Common myeloid progenitor, CD34-positive (primary cell): ENCODE data around the gene CPEB4.

Source experiments
- CTCF ChIA-PET: fragments of 350-600 bp; sonication (Branson Sonifier 250); formaldehyde crosslinking; loops from one replicate; lab custom pipeline; 2021; ENCODE audit warnings: antibody characterized with exemption; lab: Charles Lee
- POLR2A ChIA-PET: fragments of 350-600 bp; sonication (Branson Sonifier 250); formaldehyde crosslinking; loops from one replicate; lab custom pipeline; 2021; ENCODE audit warnings: antibody characterized with exemption; lab: Charles Lee
- DNase-seq, 3 donors: peaks; one replicate each; pipeline versions ENCODE4 v3.0.0 to v3.0.0-alpha.2; 2013
- H3K27ac ChIP-seq, 2 experiments: 1 replicate in 1 of 2; 2 replicates in 1 of 2; pipeline ENCODE4 v1.7.0; 2013; ENCODE audit warnings: inconsistent platforms in 2 of 2, low read length in 2 of 2, mild to moderate bottlenecking in 2 of 2, low read depth in 1 of 2, moderate library complexity in 1 of 2; ENCODE audit not compliant: severe bottlenecking in 2 of 2, insufficient read depth in 1 of 2, poor library complexity in 1 of 2
- H3K27me3 ChIP-seq, 5 experiments: replicated peaks in 2 of 5; 1 replicate in 3 of 5; 2 replicates in 2 of 5; pipeline versions ENCODE4 v1.6.1 to v1.7.0; 2013; ENCODE audit warnings: low read length in 4 of 5, mild to moderate bottlenecking in 2 of 5, moderate library complexity in 2 of 5, inconsistent platforms in 1 of 5; ENCODE audit not compliant: insufficient read depth in 5 of 5, control insufficient read depth in 4 of 5
- H3K36me3 ChIP-seq, 4 experiments: 1 replicate in 2 of 4; 2 replicates in 2 of 4; pipeline versions ENCODE4 v1.6.1 to v1.7.0; 2013; ENCODE audit warnings: low read length in 3 of 4, control low read depth in 1 of 4, mild to moderate bottlenecking in 1 of 4; ENCODE audit not compliant: control insufficient read depth in 4 of 4, insufficient read depth in 4 of 4
- H3K4me1 ChIP-seq, 4 experiments: 1 replicate in 3 of 4; 2 replicates in 1 of 4; pipeline versions ENCODE4 v1.6.1 to v1.7.1; 2013; ENCODE audit warnings: low read length in 3 of 4, mild to moderate bottlenecking in 3 of 4, control low read depth in 1 of 4, inconsistent platforms in 1 of 4, moderate library complexity in 1 of 4; ENCODE audit not compliant: control insufficient read depth in 4 of 4, insufficient read depth in 4 of 4; ENCODE audit errors: control extremely low read depth in 1 of 4
- H3K4me3 ChIP-seq, 7 experiments: 1 replicate in 4 of 7; 2 replicates in 3 of 7; pipeline versions ENCODE4 v1.5.1 to v1.7.0; 2013; ENCODE audit warnings: mild to moderate bottlenecking in 7 of 7, low read length in 6 of 7, moderate library complexity in 6 of 7, inconsistent platforms in 2 of 7, low read depth in 2 of 7, control low read depth in 1 of 7; ENCODE audit not compliant: insufficient read depth in 4 of 7, control insufficient read depth in 1 of 7; ENCODE audit errors: extremely low read depth in 1 of 7
- H3K9me3 ChIP-seq, 5 experiments: 1 replicate in 4 of 5; 2 replicates in 1 of 5; pipeline versions ENCODE4 v1.6.1 to v1.7.1; 2013; ENCODE audit warnings: low read length in 4 of 5, mild to moderate bottlenecking in 2 of 5, inconsistent platforms in 1 of 5, low read depth in 1 of 5, moderate library complexity in 1 of 5; ENCODE audit not compliant: control insufficient read depth in 4 of 5, insufficient read depth in 2 of 5; ENCODE audit errors: control extremely low read depth in 1 of 5
- WGBS: methylation state at CpG from one replicate; pipeline ENCODE4 v1.1.5; 2013; ENCODE audit not compliant: insufficient coverage; 5-methylcytosine and 5-hydroxymethylcytosine counted together

Gene CPEB4

GRCh38 chr5:173880306-173880985 lies 7.7 kb upstream of the CPEB4 start:
- peaks cover 5 to 18% (median 8%) of the 10 kb centered on the region in 4 experiments for H3K4me1 ChIP-seq
- ChIA-PET POLR2A (no interaction called here), CTCF (no interaction called here)
- no peaks in the 10 kb centered on the region for H3K27me3 ChIP-seq
- no peak for DNase-seq
- H3K36me3 ChIP-seq: no peaks in the 10 kb centered on the region
- WGBS: 89% methylated on average over 4 of the region's 5 CpGs
- H3K4me3 ChIP-seq: no peak overlapping the region
- peaks cover 0 to 4% (median 0%) of the 10 kb centered on the region in 5 experiments for H3K9me3 ChIP-seq
- no peak overlapping the region for H3K27ac ChIP-seq

GRCh38 chr5:173881811-173882575 lies 6.2 kb upstream of the CPEB4 start:
- no peak for DNase-seq
- ChIA-PET CTCF (interaction anchor here (1.5 to 1.6 kb wide), 2 partner anchors 11 to 26 kb away, joined by 4 read pairs; no protein-coding TSS in a partner anchor), POLR2A (no interaction called here)
- Histone ChIP-seq H3K36me3 (no peaks in the 10 kb centered on the region), H3K4me3 (no peak overlapping the region), H3K9me3 (peaks cover 0 to 4% (median 0%) of the 10 kb centered on the region in 5 experiments), H3K27ac (no peak overlapping the region), H3K4me1 (peaks cover 7 to 25% (median 12%) of the 10 kb centered on the region in 4 experiments), H3K27me3 (no peaks in the 10 kb centered on the region)
- 100% methylated on average over 6 of the region's 6 CpGs for WGBS

DNA sequence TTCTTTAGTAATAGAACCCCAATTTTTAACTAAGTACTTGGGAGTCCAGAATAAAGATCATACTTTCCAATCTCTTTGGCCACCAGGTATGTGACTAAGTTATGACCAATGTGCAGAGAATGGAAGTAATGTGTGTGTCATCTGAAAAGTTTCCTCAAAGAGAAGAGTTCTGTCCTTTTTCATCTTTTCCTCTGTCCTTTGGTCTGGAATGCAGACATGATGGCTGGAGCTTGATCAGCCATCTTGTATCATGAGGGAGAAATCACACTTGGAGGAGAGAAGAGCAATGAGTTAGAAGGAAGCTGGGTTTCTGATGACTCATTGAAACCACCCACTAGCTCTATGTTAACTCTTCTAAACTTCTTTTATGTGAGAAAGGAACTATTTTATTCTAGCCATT lies 5.5 kb upstream of the CPEB4 start:
- POLR2A ChIA-PET: no interaction called here
- CTCF ChIA-PET: interaction anchor here (1.5 to 1.9 kb wide), 3 partner anchors 11 to 263 kb away, joined by 4 to 8 read pairs (median 4); no protein-coding TSS in a partner anchor
- DNase-seq: no peak
- Histone ChIP-seq H3K4me3 (no peak overlapping the region), H3K27ac (no peak overlapping the region), H3K36me3 (no peaks in the 10 kb centered on the region), H3K27me3 (no peaks in the 10 kb centered on the region), H3K4me1 (peaks cover 7 to 29% (median 14%) of the 10 kb centered on the region in 4 experiments), H3K9me3 (peaks cover 0 to 4% (median 0%) of the 10 kb centered on the region in 5 experiments)

DNA sequence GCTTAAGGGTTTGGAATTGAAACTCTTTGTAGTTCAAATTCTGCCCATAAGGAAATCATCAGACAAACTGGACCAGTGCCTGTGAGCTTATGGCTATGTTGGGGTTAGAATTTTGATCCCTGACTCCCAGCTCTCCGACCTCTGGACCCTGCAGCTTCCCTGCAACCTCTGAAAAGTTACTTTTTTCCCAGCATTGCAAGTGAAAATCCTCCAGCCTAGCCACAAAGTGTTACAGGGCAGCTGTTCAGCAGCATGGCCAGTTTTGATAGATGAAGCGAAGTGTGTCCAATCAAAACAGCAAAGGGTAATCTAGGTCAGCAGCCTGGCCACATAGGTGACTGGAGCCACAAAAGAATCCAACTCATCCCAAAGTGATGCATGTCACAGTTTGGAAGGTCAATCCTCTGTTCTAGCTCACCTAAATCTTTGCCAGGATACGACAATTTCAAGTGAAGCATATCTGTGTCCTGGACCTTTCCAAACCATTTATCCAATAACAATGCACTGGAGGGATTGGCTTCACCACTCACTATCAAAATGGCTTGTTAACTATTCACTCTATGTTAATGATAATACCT lies 4.7 kb upstream of the CPEB4 start:
- Histone ChIP-seq H3K4me3 (no peak overlapping the region), H3K9me3 (peaks cover 0 to 4% (median 0%) of the 10 kb centered on the region in 5 experiments), H3K27ac (no peak overlapping the region), H3K36me3 (no peaks in the 10 kb centered on the region), H3K4me1 (peaks cover 7 to 30% (median 14%) of the 10 kb centered on the region in 4 experiments), H3K27me3 (no peaks in the 10 kb centered on the region)
- POLR2A ChIA-PET: interaction anchor here (0.6 kb wide), 1 partner anchor 279 kb away, joined by 3 read pairs; no protein-coding TSS in a partner anchor
- WGBS: 100% methylated on average over 2 of the region's 3 CpGs
- CTCF ChIA-PET: interaction anchor here (1.1 to 1.9 kb wide), 5 partner anchors 12 to 264 kb away, joined by 3 to 8 read pairs (median 4); no protein-coding TSS in a partner anchor
- DNase-seq: no peak

GRCh38 chr5:173884402-173885053 lies 3.6 kb upstream of the CPEB4 start:
- ChIA-PET POLR2A (interaction anchor here (0.5 kb wide), 1 partner anchor 192 kb away, joined by 3 read pairs; no protein-coding TSS in a partner anchor), CTCF (interaction anchor here (0.8 to 1.9 kb wide), 8 partner anchors 11 to 265 kb away, joined by 3 to 8 read pairs (median 4); no protein-coding TSS in a partner anchor)
- Histone ChIP-seq H3K4me1 (peaks cover 7 to 29% (median 18%) of the 10 kb centered on the region in 4 experiments), H3K27ac (no peak overlapping the region), H3K9me3 (peaks cover 0 to 4% (median 0%) of the 10 kb centered on the region in 5 experiments), H3K27me3 (no peaks in the 10 kb centered on the region), H3K4me3 (no peak overlapping the region), H3K36me3 (no peaks in the 10 kb centered on the region)
- peak in 2 of 3 donors; percentile 50 to 65 for DNase-seq
- WGBS: 44% methylated on average over 2 of the region's 2 CpGs

DNA sequence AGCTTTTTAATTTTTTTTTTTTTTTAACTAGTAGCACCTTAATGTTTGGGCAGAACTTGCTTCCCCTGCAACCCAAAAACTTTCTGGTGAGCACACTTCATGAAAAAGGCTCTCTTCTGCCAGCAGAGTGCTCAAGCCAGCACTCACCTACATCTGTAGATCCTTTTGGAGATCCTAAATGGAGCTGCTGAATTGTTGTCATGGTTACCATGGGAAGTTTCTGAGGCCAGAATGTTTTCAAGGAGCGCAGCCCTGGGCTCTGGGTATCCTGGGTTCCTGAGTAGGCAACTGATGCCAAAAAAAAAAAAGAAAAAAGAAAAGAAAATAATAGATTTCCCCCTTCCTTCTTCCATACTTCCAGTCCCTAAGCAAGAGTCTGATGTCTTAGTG lies 3.1 kb upstream of the CPEB4 start:
- Histone ChIP-seq H3K4me3 (no peak overlapping the region), H3K4me1 (peaks cover 7 to 30% (median 20%) of the 10 kb centered on the region in 4 experiments), H3K27me3 (no peaks in the 10 kb centered on the region), H3K36me3 (peaks cover 0 to 2% (median 0%) of the 10 kb centered on the region in 4 experiments), H3K27ac (no peak overlapping the region), H3K9me3 (peaks cover 0 to 4% (median 0%) of the 10 kb centered on the region in 5 experiments)
- POLR2A ChIA-PET: interaction anchor here (0.5 to 0.6 kb wide), 2 partner anchors 70 to 192 kb away, joined by 3 read pairs; no protein-coding TSS in a partner anchor
- CTCF ChIA-PET: interaction anchor here (0.8 to 1.9 kb wide), 6 partner anchors 12 to 100 kb away, joined by 3 to 5 read pairs (median 4); no protein-coding TSS in a partner anchor
- WGBS: no CpG with 5 or more reads among the region's 1 CpG
- DNase-seq: no peak
